ENCODE results near the gene CYP4V2. TPM values are rescaled to one million over a fixed set of nuclear protein-coding genes. Genes with fewer than 3 reads are reported as not detected.

Gene CYP4V2
- total RNA-seq, 1 experiment from 2014 or later = 8.6 TPM

DNA sequence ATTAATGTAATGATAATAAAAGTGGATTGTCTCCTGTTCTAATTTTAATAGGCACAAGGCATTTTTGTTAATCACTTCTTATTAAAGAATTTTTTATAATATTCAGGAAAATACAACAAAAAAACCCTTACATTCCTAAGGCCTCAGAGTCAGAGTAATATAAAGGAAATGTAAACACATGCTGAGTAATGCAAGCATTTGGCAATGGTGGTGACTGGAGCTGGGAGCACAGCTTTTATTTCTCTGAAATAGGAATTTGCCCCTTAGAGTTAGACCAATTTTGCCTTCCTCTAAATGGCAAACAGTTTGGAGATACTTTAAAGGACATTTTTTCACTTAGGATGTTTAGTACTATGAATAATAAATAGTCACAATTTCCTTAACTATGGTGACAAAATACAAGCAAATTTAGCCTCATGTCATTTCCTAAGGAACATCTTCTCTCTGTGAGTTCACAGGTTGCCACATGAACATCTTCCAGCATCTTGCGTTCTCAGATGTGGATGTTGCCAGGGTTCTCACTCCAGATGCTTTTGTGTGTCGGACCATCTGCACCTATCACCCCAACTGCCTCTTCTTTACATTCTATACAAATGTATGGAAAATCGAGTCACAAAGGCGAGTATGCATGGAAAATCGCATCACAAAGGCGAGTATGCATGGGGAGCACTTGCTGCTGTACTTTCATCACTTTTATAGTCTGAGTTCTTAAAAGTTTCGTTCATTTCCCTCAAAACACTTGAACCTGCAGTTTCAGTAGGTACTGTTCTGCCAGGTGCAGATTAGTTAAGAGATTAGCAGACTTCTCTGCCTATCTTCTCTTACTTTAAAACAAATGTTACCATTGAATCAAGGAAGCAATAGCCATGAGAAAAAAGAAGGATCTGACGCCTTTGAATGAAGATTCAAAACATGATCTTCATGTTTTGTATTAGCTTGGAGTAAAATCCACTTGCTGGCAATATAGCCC is 58.7 kb downstream of the CYP4V2 start:
- H3K27me3 ChIP-seq (ENCODE audit: insufficient read depth, low read length) = 0 out of 2 replicates have a peak, but pooled peaks cover 5% of the 10 kb centered on the region
- POLR2A ChIA-PET = no interaction called here
- H3K4me2 ChIP-seq (ENCODE audit: low read length) = no peak overlapping the region
- ATAC-seq = no peak
- TF ChIP-seq EZH2phosphoT487 (IDR thresholded peaks at IDR 0.05; ENCODE audit: borderline replicate concordance) (no peak), JUND (IDR thresholded peaks at IDR 0.05) (no peak), POLR2A (IDR thresholded peaks at IDR 0.05; ENCODE audit: borderline replicate concordance, extremely low read depth, insufficient read depth, insufficient read length) (no peak), CEBPB (IDR thresholded peaks at IDR 0.05; ENCODE audit: low read depth) (no peak), TCF7L2 (IDR thresholded peaks at IDR 0.05; ENCODE audit: borderline replicate concordance, extremely low read depth, insufficient read depth, insufficient read length) (no peak), SP1 (IDR thresholded peaks at IDR 0.05; ENCODE audit: low read depth) (no peak), MAX (IDR thresholded peaks at IDR 0.05) (no peak)
- no peaks in the 10 kb centered on the region for H3K79me2 ChIP-seq (ENCODE audit: insufficient read depth, low read length)
- intact Hi-C loops (cut with micrococcal nuclease) = no loop called here
- no peaks in the 10 kb centered on the region for H4K20me1 ChIP-seq (ENCODE audit: insufficient read depth)
- no peak for DNase-seq (ENCODE audit: low read depth, low spot score)
- no peak overlapping the region for H2AFZ ChIP-seq (ENCODE audit: low read depth, low read length, poor library complexity, severe bottlenecking)
- no peak overlapping the region for H3K4me3 ChIP-seq (replicated peaks in 1 of 2; ENCODE audit: low read depth in 1 of 2, low read length in 2 of 2)
- H3K36me3 ChIP-seq (ENCODE audit: control insufficient read depth in 1 of 2, insufficient read depth in 2 of 2, low read length in 2 of 2) = no peaks in the 10 kb centered on the region
- no peak overlapping the region for H3K9ac ChIP-seq (ENCODE audit: low read length)
- no TSS peak for BruUV-seq (replicated peaks)
- H3K27ac ChIP-seq (ENCODE audit: low read depth, low read length) = no peak overlapping the region
- H3K9me3 ChIP-seq (ENCODE audit: control insufficient read depth in 1 of 2, insufficient read depth in 1 of 2, low read depth in 1 of 2, low read length in 2 of 2) = no peaks in the 10 kb centered on the region
- CTCF ChIA-PET = no interaction called here
- RAD21 ChIA-PET (ENCODE audit: low non-redundant PET in 1 of 2, low total read pairs in 2 of 2, uncharacterized antibody in 2 of 2, unreplicated experiment in 2 of 2) = no interaction called here
- H3K4me1 ChIP-seq (ENCODE audit: control insufficient read depth in 1 of 2, insufficient read depth in 2 of 2, low read length in 2 of 2) = no peaks in the 10 kb centered on the region
- H3K9me2 ChIP-seq (ENCODE audit: insufficient read depth) = no peaks in the 10 kb centered on the region

DNA sequence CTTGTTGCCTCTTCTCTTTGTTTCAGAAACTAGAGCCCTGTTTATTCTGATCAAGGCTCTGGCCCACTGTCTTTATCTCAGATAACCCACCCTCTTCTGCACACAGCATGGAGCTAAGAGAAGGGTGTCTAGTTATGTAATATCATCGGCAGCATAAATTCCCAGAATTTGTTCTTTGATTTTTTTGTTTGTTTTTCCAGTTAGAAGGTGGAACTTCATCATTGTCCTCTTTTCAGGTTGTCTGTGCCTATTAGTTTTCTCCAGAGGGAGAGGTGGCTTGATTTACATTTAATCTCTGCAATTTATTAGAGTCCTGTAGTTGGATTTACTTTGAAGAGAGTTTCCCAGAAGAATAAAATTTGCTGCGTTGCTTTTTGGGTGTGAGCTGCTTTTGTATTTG is 59.4 kb downstream of the CYP4V2 start:
- ATAC-seq (no peak), DNase-seq (ENCODE audit: low read depth, low spot score) (no peak)
- 0 out of 2 replicates have a peak, but pooled peaks cover 5% of the 10 kb centered on the region for H3K27me3 ChIP-seq (ENCODE audit: insufficient read depth, low read length)
- no peak overlapping the region for H3K4me3 ChIP-seq (replicated peaks in 1 of 2; ENCODE audit: low read depth in 1 of 2, low read length in 2 of 2)
- ChIA-PET CTCF (no interaction called here), RAD21 (ENCODE audit: low non-redundant PET in 1 of 2, low total read pairs in 2 of 2, uncharacterized antibody in 2 of 2, unreplicated experiment in 2 of 2) (no interaction called here), POLR2A (no interaction called here)
- H3K4me1 ChIP-seq (ENCODE audit: control insufficient read depth in 1 of 2, insufficient read depth in 2 of 2, low read length in 2 of 2) = no peaks in the 10 kb centered on the region
- no peak overlapping the region for H3K4me2 ChIP-seq (ENCODE audit: low read length)
- no peak overlapping the region for H2AFZ ChIP-seq (ENCODE audit: low read depth, low read length, poor library complexity, severe bottlenecking)
- H3K27ac ChIP-seq (ENCODE audit: low read depth, low read length) = no peak overlapping the region
- no peaks in the 10 kb centered on the region for H3K79me2 ChIP-seq (ENCODE audit: insufficient read depth, low read length)
- no peaks in the 10 kb centered on the region for H4K20me1 ChIP-seq (ENCODE audit: insufficient read depth)
- H3K9me3 ChIP-seq (ENCODE audit: control insufficient read depth in 1 of 2, insufficient read depth in 1 of 2, low read depth in 1 of 2, low read length in 2 of 2) = no peaks in the 10 kb centered on the region
- no peaks in the 10 kb centered on the region for H3K36me3 ChIP-seq (ENCODE audit: control insufficient read depth in 1 of 2, insufficient read depth in 2 of 2, low read length in 2 of 2)
- no peak overlapping the region for H3K9ac ChIP-seq (ENCODE audit: low read length)
- BruUV-seq (replicated peaks) = no TSS peak
- H3K9me2 ChIP-seq (ENCODE audit: insufficient read depth) = no peaks in the 10 kb centered on the region
- intact Hi-C loops (cut with micrococcal nuclease) = no loop called here
- TF ChIP-seq ELF1 (IDR thresholded peaks at IDR 0.05; ENCODE audit: borderline replicate concordance, low read depth) = no peak
- TF ChIP-seq RAD21 (IDR thresholded peaks at IDR 0.05; ENCODE audit: low read depth) = no peak
- no peak for TF ChIP-seq CBX3 (IDR thresholded peaks at IDR 0.05; ENCODE audit: low read depth)
- TF ChIP-seq JUND (IDR thresholded peaks at IDR 0.05) = no peak
- TF ChIP-seq POLR2A (IDR thresholded peaks at IDR 0.05; ENCODE audit: borderline replicate concordance, extremely low read depth, insufficient read depth, insufficient read length) = no peak
- no peak for TF ChIP-seq EGR1 (IDR thresholded peaks at IDR 0.05; ENCODE audit: low read depth)
- TF ChIP-seq SRF (IDR thresholded peaks at IDR 0.05; ENCODE audit: low read depth) = no peak
- TF ChIP-seq YY1 (IDR thresholded peaks at IDR 0.05; ENCODE audit: extremely low read depth, insufficient replicate concordance, low read depth, low read length) = no peak
- no peak for TF ChIP-seq ZFX (IDR thresholded peaks at IDR 0.05)
- no peak for TF ChIP-seq ZNF274 (IDR thresholded peaks at IDR 0.05; ENCODE audit: low read depth, low read length)
- TF ChIP-seq SP1 (IDR thresholded peaks at IDR 0.05; ENCODE audit: low read depth) = no peak
- TF ChIP-seq ZBTB33 (IDR thresholded peaks at IDR 0.05; ENCODE audit: extremely low read depth, insufficient replicate concordance, low read length) = no peak

All from HCT116 (cell line).